SK-N-MC (cell line): ENCODE measurements around the gene MYO1D.

Experiments used
- EZH2 ChIP-seq: fragments of 200-600 bp; sonication (generic); IDR thresholded peaks from one replicate; pipeline ENCODE4 v1.6.1; 2017; ENCODE audit warnings: antibody characterized with exemption
- POLR2AphosphoS5 ChIP-seq: IDR thresholded peaks from 2 replicates; pipeline ENCODE4 v1.6.1; 2012; ENCODE audit warnings: mild to moderate bottlenecking, low read depth, low read length, borderline replicate concordance

DNA sequence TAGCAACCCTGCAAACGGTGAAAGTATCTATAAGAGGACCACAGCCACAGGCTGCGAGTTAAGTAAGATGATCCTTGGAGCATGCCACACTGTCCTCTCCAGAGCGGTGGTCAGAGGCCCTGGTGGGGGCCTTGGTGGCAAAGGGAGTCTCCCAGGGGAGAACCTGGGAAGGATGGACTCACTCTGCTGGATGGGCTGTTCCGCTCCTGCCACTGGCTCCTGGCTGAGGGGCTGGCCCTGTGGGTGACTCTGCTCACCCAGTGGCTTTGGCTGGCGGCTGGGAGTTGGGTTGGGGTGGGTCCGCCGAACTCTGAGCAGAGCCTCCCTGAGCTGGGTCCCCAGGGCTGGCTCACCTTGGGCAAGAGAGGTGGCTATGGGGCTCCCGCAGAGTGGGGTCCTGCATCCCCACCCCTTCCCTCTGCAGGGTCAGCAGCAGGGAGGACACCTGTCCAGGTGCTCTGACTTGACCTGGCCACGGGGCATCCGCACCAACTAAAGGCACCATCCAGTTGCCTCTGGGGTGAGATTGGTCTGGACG lies 382.9 kb downstream of the MYO1D start:
- TF ChIP-seq POLR2AphosphoS5 = no peak
- TF ChIP-seq EZH2 = no peak
